NCI-H345 treated with DMSO at 0.1 percent for 48 hours (cell line): Measurements from ENCODE around the gene CHD9NB.

Experiments
- DNase-seq: peaks from one replicate; lab custom pipeline; 2025; ENCODE audit not compliant: unreplicated experiment; lab: John Stamatoyannopoulos, UW

The CHD9NB gene

DNA sequence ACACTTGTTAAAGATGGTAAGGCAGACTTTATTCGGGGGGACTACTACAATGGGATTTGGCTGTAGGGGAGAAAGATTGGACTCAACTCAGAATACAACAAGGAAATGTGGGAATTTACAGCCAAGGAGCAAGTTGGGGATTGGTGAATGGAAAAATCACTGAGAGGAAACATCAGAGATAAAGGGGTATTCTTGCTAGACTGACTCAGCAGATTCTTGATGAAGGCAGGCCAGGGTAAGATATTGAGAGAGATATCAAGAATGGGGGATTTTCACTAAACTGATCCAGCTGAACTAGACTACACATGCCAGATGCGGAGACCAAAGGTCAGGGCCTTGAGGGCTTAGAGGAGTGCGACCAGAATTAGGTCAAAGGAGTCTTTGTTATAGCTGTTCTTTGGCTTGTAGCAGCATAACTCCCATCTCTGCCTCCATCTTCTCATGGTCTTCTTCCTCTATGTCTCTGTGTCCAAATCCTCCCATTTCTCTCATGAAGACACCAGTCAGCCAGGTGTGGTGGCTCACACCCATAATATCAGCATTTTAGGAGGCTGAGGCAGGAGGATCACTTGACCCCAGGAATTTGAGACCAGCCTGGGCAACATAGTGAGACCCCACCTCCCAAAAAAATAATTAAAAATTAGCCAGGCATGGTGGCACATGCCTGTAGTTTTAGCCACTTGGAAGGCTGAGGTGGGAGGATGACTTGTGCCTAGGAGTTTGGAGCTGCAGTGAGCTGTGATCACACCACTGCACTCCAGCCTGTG is 17.3 kb downstream of the CHD9NB start:
- DNase-seq: no peak

DNA sequence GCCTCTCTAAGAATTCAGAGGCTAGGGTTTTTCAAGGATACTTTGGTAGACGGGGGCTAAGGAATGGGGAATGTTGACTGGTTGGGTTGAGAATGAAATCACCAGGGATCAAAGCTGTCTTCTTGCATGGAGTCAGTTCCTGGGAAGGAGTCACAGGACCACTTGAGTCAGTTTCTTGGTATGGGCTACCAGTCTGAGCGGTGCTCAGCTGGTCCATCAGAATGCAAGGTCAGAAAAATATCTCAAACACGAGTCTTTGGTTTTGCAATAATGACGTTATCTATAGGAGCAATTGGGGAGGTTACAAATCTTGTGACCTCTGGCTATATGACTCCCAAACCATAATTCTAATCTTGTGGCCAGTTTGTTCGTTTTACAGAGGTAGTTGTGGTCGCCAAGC is 18.4 kb downstream of the CHD9NB start:
- no peak for DNase-seq

DNA sequence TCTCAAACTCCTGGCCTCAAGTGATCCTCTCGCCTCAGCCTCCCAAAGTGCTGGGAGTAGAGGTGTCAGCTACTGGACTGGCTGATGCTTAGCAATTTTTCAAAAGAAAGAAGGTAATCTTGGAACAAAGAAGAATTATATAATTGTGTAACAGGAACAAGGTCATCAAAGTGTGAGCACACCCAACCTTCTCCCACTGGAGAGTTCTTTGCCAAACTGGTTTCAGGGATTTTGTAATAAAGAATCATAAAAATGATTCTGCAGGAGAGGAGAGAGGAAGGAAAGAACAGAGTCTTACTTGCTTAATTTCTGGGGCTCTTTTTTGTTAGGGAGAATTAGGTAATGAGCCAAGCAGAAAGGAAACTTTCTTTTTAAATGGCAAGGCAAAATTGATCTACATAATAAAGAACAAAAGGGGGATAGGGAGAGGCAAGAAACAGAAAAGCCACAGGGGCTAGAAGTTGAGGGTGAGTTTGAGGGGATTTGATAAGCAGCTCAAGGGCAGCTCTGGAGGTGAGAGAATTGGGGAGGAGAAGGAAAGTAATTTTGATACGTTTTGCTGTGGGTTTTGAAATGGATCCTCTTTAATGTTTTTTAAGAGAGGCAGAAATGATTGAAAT is 21.3 kb downstream of the CHD9NB start:
- DNase-seq: no peak

DNA sequence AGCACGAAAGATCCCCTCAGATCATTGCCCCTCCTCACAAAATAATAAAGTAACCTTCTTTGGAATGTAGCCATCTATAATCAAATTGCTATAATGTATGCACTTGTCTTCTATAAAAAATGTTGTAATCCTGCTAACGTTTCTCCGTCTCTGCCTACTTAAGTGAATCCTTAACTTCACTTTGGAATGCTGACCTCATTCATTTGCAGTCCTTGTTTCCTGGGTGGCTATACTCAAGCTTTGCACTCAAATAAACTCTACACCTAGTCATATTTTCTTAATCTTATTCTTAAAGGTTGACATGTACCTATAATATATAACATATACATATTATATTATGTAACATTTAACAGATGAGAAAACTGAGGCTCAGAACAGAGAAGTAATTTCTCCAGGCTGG is 22.7 kb downstream of the CHD9NB start:
- DNase-seq: no peak

DNA sequence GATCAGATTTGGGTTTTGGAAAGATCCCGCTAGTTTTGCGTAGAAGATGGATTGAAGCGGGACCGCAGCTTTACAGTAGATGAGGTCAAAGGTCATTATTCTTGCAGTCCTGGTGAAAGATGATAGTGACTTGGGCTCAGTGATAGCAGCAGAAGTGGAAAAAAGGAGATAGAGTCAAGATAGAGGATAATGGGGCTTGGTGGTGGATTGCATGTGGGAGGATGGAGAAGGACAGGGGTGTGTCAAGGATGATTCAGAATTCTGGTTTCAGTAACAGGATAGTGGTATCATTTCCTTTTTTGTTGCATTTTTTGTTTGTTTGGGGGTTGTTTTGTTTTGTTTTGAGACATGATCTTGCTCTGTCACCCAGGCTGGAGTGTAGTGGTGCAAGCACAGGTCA is 28.7 kb downstream of the CHD9NB start:
- no peak for DNase-seq

DNA sequence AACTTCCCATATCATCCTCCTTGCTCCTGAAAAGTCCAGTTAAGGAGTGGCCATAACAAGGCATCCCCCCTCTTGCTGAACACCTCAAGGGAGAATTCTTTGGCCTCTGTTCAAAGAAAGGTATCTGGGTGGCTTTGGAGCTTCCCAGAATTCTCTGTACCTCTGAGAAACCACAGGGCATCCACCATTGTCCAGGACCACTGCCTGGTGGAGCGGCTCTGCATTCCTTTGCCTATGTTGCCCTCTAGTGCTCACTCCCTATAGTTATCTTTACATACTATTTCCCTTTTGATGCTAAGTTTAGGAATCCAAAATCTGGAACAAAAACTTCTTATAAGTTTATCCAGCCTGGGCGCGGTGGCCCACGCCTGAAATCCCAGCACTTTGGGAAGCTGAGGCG is 30.3 kb downstream of the CHD9NB start:
- peak; percentile 61 for DNase-seq

DNA sequence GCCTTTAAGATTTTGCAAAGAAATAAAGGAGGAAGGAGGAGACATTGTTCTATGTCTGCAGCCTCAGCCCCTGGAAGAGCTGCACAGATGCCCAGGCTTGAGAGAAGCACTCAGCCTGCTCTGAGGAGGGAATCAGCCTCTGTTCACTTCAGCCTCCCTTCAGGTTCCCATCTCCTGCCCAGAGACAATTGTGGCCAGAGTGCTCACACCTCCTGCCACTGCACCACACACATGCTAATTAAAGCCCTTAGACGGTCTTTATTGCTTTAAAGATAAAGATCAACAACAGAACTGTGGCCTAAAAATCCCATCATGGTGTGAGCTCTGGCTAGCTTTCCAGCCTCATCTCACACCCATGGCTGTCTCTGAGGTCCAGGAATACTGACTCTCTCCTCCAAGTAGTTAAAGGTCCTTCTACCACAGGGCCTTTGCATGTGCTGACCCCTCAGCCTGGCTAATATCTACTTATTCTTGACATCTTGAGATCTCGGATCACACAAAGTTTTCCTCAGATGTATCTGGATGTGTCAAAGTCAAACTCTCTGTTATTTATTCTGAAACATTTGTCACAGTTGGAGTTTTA is 33.8 kb downstream of the CHD9NB start:
- DNase-seq: no peak

DNA sequence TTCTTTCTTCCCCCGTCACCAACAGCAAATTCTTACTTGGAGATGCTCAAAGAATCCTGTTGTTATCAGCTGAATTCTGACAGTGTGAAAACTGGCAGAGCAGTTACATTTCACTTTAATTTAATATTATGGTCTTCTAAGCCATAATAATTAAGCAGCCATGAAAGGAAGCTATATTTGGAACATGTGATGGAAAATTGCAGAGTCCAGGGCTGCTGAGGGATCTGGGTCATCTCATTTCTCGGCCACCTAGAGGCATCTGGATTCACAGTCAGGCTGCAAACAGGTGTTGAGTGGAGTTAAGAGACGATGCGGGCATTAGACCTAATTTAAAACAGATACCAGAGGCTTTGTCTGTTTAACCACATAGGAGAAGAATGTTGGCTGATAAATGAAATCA is 38.4 kb downstream of the CHD9NB start:
- no peak for DNase-seq

DNA sequence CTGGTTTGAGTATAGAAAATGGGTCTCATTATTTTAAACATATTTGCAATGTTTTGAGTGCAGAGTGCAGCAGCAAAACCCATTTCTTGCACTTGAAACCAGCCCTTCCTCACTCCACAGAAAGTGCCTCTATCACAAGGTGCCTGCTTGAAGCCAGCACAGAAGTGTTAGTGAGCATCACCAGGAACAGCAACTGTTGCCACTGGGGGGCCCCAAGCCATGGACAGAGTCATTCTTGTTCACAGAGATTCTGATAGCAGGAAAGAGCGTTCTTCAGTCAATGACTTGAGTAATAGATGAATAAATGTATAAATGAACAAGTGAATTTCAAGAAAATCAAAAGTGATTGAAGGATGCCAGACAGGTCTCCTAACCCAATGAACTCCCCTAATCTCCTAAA is 45.6 kb downstream of the CHD9NB start:
- no peak for DNase-seq

DNA sequence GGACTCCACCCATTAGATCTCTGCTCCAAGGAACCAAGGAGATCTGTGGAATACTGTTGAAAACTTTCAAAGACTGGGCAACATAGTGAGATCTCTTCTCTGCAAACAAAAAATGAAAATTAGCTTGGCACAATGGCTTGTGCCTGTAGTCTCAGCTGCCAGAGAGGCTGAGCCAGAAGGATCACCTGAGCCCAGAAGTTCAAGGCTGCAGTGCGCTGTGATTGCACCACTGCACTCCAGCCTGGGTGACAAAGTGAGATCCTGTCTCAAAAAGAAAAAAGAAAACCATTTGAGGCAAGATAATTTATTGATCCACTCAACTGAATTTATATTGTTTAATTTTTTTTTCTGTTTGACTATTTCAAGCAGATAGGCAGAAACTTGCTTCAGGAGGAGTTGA is 54.8 kb downstream of the CHD9NB start:
- no peak for DNase-seq

DNA sequence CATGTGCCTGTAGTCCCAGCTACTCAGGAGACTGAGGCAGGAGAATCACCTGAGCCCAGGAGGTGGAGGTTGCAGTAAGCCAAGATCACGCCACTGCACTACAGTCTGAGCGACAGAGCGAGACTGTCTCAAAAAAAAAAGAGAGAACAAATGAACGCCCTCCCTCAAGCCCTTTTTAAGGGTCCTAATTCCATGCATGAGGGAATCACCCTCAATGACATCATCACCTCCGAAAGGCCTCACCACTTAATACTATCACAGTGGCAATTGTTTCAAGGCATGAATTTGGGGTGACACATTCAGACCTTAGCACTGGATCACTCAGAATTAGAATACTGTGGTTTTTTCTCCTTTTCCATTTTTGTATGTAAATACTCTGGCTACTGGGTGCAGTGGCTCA is 57.8 kb downstream of the CHD9NB start:
- DNase-seq: no peak

DNA sequence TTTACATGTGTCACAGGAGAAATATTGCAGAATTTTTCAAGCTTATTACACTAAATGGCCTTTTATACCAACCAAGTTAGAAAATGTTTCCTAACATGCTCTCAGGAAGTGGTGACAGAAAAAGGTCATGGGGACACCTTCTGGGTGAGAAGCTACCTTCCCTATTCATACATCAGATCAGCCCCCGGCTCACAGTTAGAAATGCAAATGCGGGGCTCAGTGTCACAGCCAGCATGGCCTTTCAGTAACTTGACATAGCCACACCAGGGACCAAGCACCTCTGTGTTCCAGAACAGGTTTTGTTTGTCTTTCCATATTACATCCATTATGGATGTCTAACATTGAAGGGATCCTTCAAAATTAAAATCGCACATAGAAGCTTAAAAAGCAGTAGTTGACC is 59.5 kb downstream of the CHD9NB start:
- no peak for DNase-seq

DNA sequence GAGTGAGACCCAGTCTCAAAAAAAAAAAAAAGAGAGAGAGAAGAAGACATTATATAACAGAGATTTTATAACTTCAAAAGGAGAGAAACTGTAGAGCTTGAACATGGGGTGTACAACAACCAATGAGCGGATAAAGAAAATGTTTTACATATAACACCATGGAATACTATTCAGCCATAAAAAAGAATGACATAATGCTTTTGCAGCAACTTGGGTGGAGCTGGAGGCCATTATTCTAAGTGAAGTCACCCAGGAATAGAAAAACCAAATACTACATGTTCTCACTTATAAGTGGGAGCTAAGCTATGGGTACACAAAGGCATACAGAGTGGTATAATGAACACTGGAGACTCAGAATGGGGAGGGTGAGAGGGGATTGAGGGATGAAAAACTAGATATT is 61.1 kb downstream of the CHD9NB start:
- no peak for DNase-seq
